HL-60/S4 (cell line): ENCODE data around the gene DLGAP1.
"Not testable (repeated sequence)": the region's sequence is repeated elsewhere in the genome, so short reads cannot be mapped to it uniquely, and the experiment has no call there.

Experiments used
- in situ Hi-C: fragments of 300-500 bp; cut with MboI; formaldehyde crosslinking; loops from 2 replicates; pipeline ENCODE4 v1.14.3; 2022; ENCODE audit warnings: low sequenced_read_pairs

The DLGAP1 gene

GRCh38 chr18:3624935-3625741, 830.0 kb downstream of the DLGAP1 start:
- in situ Hi-C loops: no loop called here

- in situ Hi-C loops: no loop called here
Measured at GRCh38 chr18:3624546-3624934, 830.6 kb downstream of the DLGAP1 start.

- in situ Hi-C loops: no loop called here
Measured at GRCh38 chr18:3623769-3624545, 831.1 kb downstream of the DLGAP1 start.

GRCh38 chr18:3620146-3621119, 834.7 kb downstream of the DLGAP1 start:
- in situ Hi-C loops: no loop called here

GRCh38 chr18:3619746-3620145, 835.4 kb downstream of the DLGAP1 start:
- in situ Hi-C loops: no loop called here

- in situ Hi-C loops: no loop called here
Measured at GRCh38 chr18:3619222-3619621, 835.9 kb downstream of the DLGAP1 start.

- in situ Hi-C loops: no loop called here
Measured at GRCh38 chr18:3616744-3617143, 838.4 kb downstream of the DLGAP1 start.

- in situ Hi-C loops: no loop called here
Measured at GRCh38 chr18:3616142-3616541, 839.0 kb downstream of the DLGAP1 start.

- in situ Hi-C loops: no loop called here
Measured at GRCh38 chr18:3615374-3615985, 839.6 kb downstream of the DLGAP1 start.

GRCh38 chr18:3612315-3612714, 842.8 kb downstream of the DLGAP1 start:
- in situ Hi-C loops: no loop called here

- in situ Hi-C loops: no loop called here
Measured at GRCh38 chr18:3611313-3612090, 843.6 kb downstream of the DLGAP1 start.

- in situ Hi-C loops: no loop called here
Measured at GRCh38 chr18:3610813-3611212, 844.3 kb downstream of the DLGAP1 start.

GRCh38 chr18:3610188-3610708, 844.9 kb downstream of the DLGAP1 start:
- in situ Hi-C loops: no loop called here

- in situ Hi-C loops: no loop called here
Measured at GRCh38 chr18:3608488-3608887, 846.6 kb downstream of the DLGAP1 start.

GRCh38 chr18:3608099-3608453, 847.0 kb downstream of the DLGAP1 start:
- in situ Hi-C loops: not testable (repeated sequence)

- in situ Hi-C loops: no loop called here
Measured at GRCh38 chr18:3607309-3608098, 847.6 kb downstream of the DLGAP1 start.

- in situ Hi-C loops: not testable (repeated sequence)
Measured at GRCh38 chr18:3606863-3607262, 848.2 kb downstream of the DLGAP1 start.

GRCh38 chr18:3605954-3606443, 849.1 kb downstream of the DLGAP1 start:
- in situ Hi-C loops: no loop called here

- in situ Hi-C loops: no loop called here
Measured at GRCh38 chr18:3605486-3605952, 849.6 kb downstream of the DLGAP1 start.
